Measurements from ENCODE around the gene KMT2C.
"Not testable (repeated sequence)": the region's sequence is repeated elsewhere in the genome, so short reads cannot be mapped to it uniquely, and the experiment has no call there.

KMT2C gene

GRCh38 chr7:152435384-152436110 is at the start of gene KMT2C:
KMT2C (minus strand) TSS chr7:152436003; CDS start chr7:152435786, 217 bp downstream.
- in situ Hi-C loops (cut with MboI; ENCODE audit: low sequenced_read_pairs): no loop called here

- in situ Hi-C loops (cut with MboI; ENCODE audit: low sequenced_read_pairs): no loop called here
Measured at GRCh38 chr7:152481082-152481481, 45.3 kb upstream of the KMT2C start.

- in situ Hi-C loops (cut with MboI; ENCODE audit: low sequenced_read_pairs): no loop called here
Measured at GRCh38 chr7:152480664-152481063, 44.9 kb upstream of the KMT2C start.

GRCh38 chr7:152479595-152479994 is 43.8 kb upstream of the KMT2C start:
- in situ Hi-C loops (cut with MboI; ENCODE audit: low sequenced_read_pairs): no loop called here

GRCh38 chr7:152478140-152478539 is 42.3 kb upstream of the KMT2C start:
- in situ Hi-C loops (cut with MboI; ENCODE audit: low sequenced_read_pairs): no loop called here

GRCh38 chr7:152477079-152477478 is 41.3 kb upstream of the KMT2C start:
- in situ Hi-C loops (cut with MboI; ENCODE audit: low sequenced_read_pairs): no loop called here

GRCh38 chr7:152476551-152476950 is 40.7 kb upstream of the KMT2C start:
- in situ Hi-C loops (cut with MboI; ENCODE audit: low sequenced_read_pairs): no loop called here

- in situ Hi-C loops (cut with MboI; ENCODE audit: low sequenced_read_pairs): not testable (repeated sequence)
Measured at GRCh38 chr7:152471023-152471620, 35.3 kb upstream of the KMT2C start.

GRCh38 chr7:152470251-152471022 is 34.6 kb upstream of the KMT2C start:
- in situ Hi-C loops (cut with MboI; ENCODE audit: low sequenced_read_pairs): not testable (repeated sequence)

GRCh38 chr7:152469576-152469975 is 33.8 kb upstream of the KMT2C start:
- in situ Hi-C loops (cut with MboI; ENCODE audit: low sequenced_read_pairs): not testable (repeated sequence)

GRCh38 chr7:152467225-152467624 is 31.4 kb upstream of the KMT2C start:
- in situ Hi-C loops (cut with MboI; ENCODE audit: low sequenced_read_pairs): no loop called here

- in situ Hi-C loops (cut with MboI; ENCODE audit: low sequenced_read_pairs): no loop called here
Measured at GRCh38 chr7:152465119-152465387, 29.2 kb upstream of the KMT2C start.

GRCh38 chr7:152464312-152465118 is 28.7 kb upstream of the KMT2C start:
- in situ Hi-C loops (cut with MboI; ENCODE audit: low sequenced_read_pairs): no loop called here

- in situ Hi-C loops (cut with MboI; ENCODE audit: low sequenced_read_pairs): no loop called here
Measured at GRCh38 chr7:152463709-152464311, 28.0 kb upstream of the KMT2C start.

- in situ Hi-C loops (cut with MboI; ENCODE audit: low sequenced_read_pairs): no loop called here
Measured at GRCh38 chr7:152462995-152463708, 27.3 kb upstream of the KMT2C start.

GRCh38 chr7:152459724-152460251 is 24.0 kb upstream of the KMT2C start:
- in situ Hi-C loops (cut with MboI; ENCODE audit: low sequenced_read_pairs): no loop called here

GRCh38 chr7:152451356-152451755 is 15.6 kb upstream of the KMT2C start:
- in situ Hi-C loops (cut with MboI; ENCODE audit: low sequenced_read_pairs): no loop called here

- in situ Hi-C loops (cut with MboI; ENCODE audit: low sequenced_read_pairs): not testable (repeated sequence)
Measured at GRCh38 chr7:152445386-152446008, 9.7 kb upstream of the KMT2C start.

GRCh38 chr7:152443586-152443985 is 7.8 kb upstream of the KMT2C start:
- in situ Hi-C loops (cut with MboI; ENCODE audit: low sequenced_read_pairs): no loop called here
